GM23338 (cell line): ENCODE measurements around the gene TMEM139. TPM values are rescaled to one million over a fixed set of nuclear protein-coding genes. Genes with fewer than 3 reads are reported as not detected.

Experiments
- ATAC-seq: fragments of 200-7000 bp; cut with Tn5 transposase; 3 replicates; pipeline ENCODE4 v1.9.1; 2020
- DNase-seq: peaks from one replicate; pipeline ENCODE4 v3.0.0-alpha.2; 2015; ENCODE audit warnings: low spot score
- H2AFZ ChIP-seq: fragments of 200-600 bp; sonication (generic); 2 replicates; pipeline ENCODE4 v1.8.0; 2016; ENCODE audit warnings: antibody characterized with exemption, mild to moderate bottlenecking, moderate library complexity
- H3F3A ChIP-seq: fragments of 200-600 bp; sonication (generic); replicated peaks from 2 replicates; pipeline ENCODE4 v1.8.0; 2017; ENCODE audit warnings: antibody characterized with exemption, mixed run types, low read depth
- H3K27ac ChIP-seq: fragments of 200-600 bp; sonication (generic); 2 replicates; pipeline ENCODE4 v1.6.1; 2016; ENCODE audit warnings: low read depth
- H3K27me3 ChIP-seq: fragments of 200-600 bp; sonication (generic); 2 replicates; pipeline ENCODE4 v1.8.0; 2016; ENCODE audit warnings: mild to moderate bottlenecking, mixed run types, moderate library complexity; ENCODE audit not compliant: insufficient read depth
- H3K36me3 ChIP-seq: fragments of 200-600 bp; sonication (generic); 2 replicates; pipeline ENCODE4 v1.8.0; 2016; ENCODE audit warnings: mild to moderate bottlenecking; ENCODE audit not compliant: insufficient read depth
- H3K4me1 ChIP-seq: fragments of 200-600 bp; sonication (generic); 2 replicates; pipeline ENCODE4 v1.8.0; 2016; ENCODE audit warnings: mild to moderate bottlenecking, moderate library complexity; ENCODE audit not compliant: insufficient read depth
- H3K4me2 ChIP-seq: fragments of 200-600 bp; sonication (generic); 2 replicates; pipeline ENCODE4 v1.7.1; 2017; ENCODE audit warnings: mixed run types
- H3K4me3 ChIP-seq: fragments of 200-600 bp; sonication (generic); 2 replicates; pipeline ENCODE4 v1.6.1; 2016; ENCODE audit warnings: mixed run types
- H3K79me2 ChIP-seq: fragments of 200-600 bp; sonication (generic); replicated peaks from 2 replicates; pipeline ENCODE4 v1.8.0; 2017; ENCODE audit warnings: mild to moderate bottlenecking; ENCODE audit not compliant: insufficient read depth
- H3K9me2 ChIP-seq: fragments of 200-600 bp; sonication (generic); 2 replicates; pipeline ENCODE4 v1.8.0; 2017; ENCODE audit not compliant: insufficient read depth
- H4K20me1 ChIP-seq: fragments of 200-600 bp; sonication (generic); replicated peaks from 2 replicates; pipeline ENCODE4 v1.8.0; 2017; ENCODE audit warnings: mild to moderate bottlenecking; ENCODE audit not compliant: insufficient read depth
- H3K27ac Mint-ChIP-seq: 2 replicates; pipeline ENCODE4 v1.8.0; 2020; ENCODE audit warnings: inconsistent platforms, mild to moderate bottlenecking, moderate library complexity, mixed read lengths
- H3K27me3 Mint-ChIP-seq: 3 replicates; pipeline ENCODE4 v1.8.0; 2022; ENCODE audit warnings: low read depth, mild to moderate bottlenecking, moderate library complexity, mixed read lengths, inconsistent platforms; ENCODE audit not compliant: insufficient read depth, poor library complexity
- H3K36me3 Mint-ChIP-seq: 3 replicates; pipeline ENCODE4 v1.8.0; 2021; ENCODE audit warnings: low read depth, mild to moderate bottlenecking, inconsistent platforms, moderate library complexity, mixed read lengths
- H3K4me1 Mint-ChIP-seq: 3 replicates; pipeline ENCODE4 v1.8.0; 2020; ENCODE audit warnings: mild to moderate bottlenecking, inconsistent platforms, mixed read lengths
- H3K4me3 Mint-ChIP-seq: 3 replicates; pipeline ENCODE4 v1.8.0; 2021; ENCODE audit warnings: moderate library complexity, mild to moderate bottlenecking, inconsistent platforms, mixed read lengths
- H3K9me3 Mint-ChIP-seq: 3 replicates; pipeline ENCODE4 v1.8.0; 2020; ENCODE audit warnings: moderate library complexity, mild to moderate bottlenecking, inconsistent platforms, mixed read lengths
- CREB1 ChIP-seq: fragments of 250-450 bp; sonication (Bioruptor Pico); IDR thresholded peaks from 2 replicates; pipeline ENCODE4 v1.5.0; 2020; ENCODE audit warnings: low read depth, mild to moderate bottlenecking, moderate library complexity
- CTCF ChIP-seq, 2 experiments: fragments of 200-600 bp in 1 of 2; sonication (generic) in 1 of 2; conservative IDR thresholded peaks; 2 replicates each; pipeline versions ENCODE4 v1.5.1 to v1.6.1; 2016 to 2017; ENCODE audit warnings: antibody characterized with exemption in 2 of 2, low read depth in 2 of 2, mild to moderate bottlenecking in 2 of 2, moderate library complexity in 1 of 2
- EZH2 ChIP-seq: fragments of 200-600 bp; sonication (generic); IDR thresholded peaks from one replicate; pipeline ENCODE4 v1.8.0; 2017; ENCODE audit warnings: antibody characterized with exemption, mild to moderate bottlenecking, low read depth; ENCODE audit not compliant: unreplicated experiment
- EZH2phosphoT487 ChIP-seq: fragments of 200-600 bp; sonication (generic); IDR thresholded peaks from one replicate; pipeline ENCODE4 v1.8.1; 2018; ENCODE audit warnings: antibody characterized with exemption; ENCODE audit not compliant: unreplicated experiment
- NANOG ChIP-seq: IDR thresholded peaks from 2 replicates; pipeline ENCODE4 v1.6.1; 2016; ENCODE audit warnings: antibody characterized with exemption, borderline replicate concordance
- STAT1 ChIP-seq: IDR thresholded peaks from one replicate; pipeline ENCODE4 v1.6.1; 2016; ENCODE audit warnings: antibody characterized with exemption; ENCODE audit not compliant: unreplicated experiment
- ZNF114 ChIP-seq: fragments of 250-450 bp; sonication (Bioruptor Pico); IDR thresholded peaks from 2 replicates; pipeline ENCODE4 v1.5.0; 2020; ENCODE audit warnings: mild to moderate bottlenecking, moderate library complexity
- ZNF331 ChIP-seq: fragments of 250-450 bp; sonication (Bioruptor Pico); IDR thresholded peaks from 2 replicates; pipeline ENCODE4 v1.5.0; 2020; ENCODE audit warnings: low read depth, mild to moderate bottlenecking, moderate library complexity
- polyA plus RNA-seq: library from polyadenylated mRNA; unstranded; fragments of >200 nt; fragmentation: Nextera tagmentation; extraction: Ambion mirVana; gene quantifications from 2 replicates; pipeline ENCODE4 v1.2.1, GENCODE V29; 2016
- total RNA-seq: library from RNA; depleted of rRNA; stranded (reverse); fragments of >200 nt; shearing (Covaris generic); gene quantifications from 2 replicates; pipeline ENCODE4 v1.2.3, GENCODE V29; 2014
- TF ChIP-seq, protein P1 (sequence below): IDR thresholded peaks from one replicate; pipeline ENCODE4 v1.6.1; 2018; ENCODE audit warnings: antibody characterized with exemption; ENCODE audit not compliant: unreplicated experiment
- TF ChIP-seq, protein P2 (sequence below): fragments of 250-450 bp; sonication (Bioruptor Pico); IDR thresholded peaks from 2 replicates; pipeline ENCODE4 v1.5.0; 2020; ENCODE audit warnings: mild to moderate bottlenecking, moderate library complexity

Gene TMEM139
- total and polyA plus RNA-seq, 2 experiments from 2014 or later, result 3.3 to 3.6 TPM

- Histone ChIP-seq H3K79me2 (no peaks in the 10 kb centered on the region), H3K27me3 (no peaks in the 10 kb centered on the region), H3K9me2 (no peaks in the 10 kb centered on the region), H3K4me1 (no peaks in the 10 kb centered on the region), H4K20me1 (no peaks in the 10 kb centered on the region), H3K4me2 (no peak overlapping the region), H2AFZ (no peak overlapping the region), H3K4me3 (no peak overlapping the region), H3F3A (no peaks in the 10 kb centered on the region), H3K27ac (no peak overlapping the region), H3K36me3 (no peaks in the 10 kb centered on the region; the same call in 1 of the 2 replicates)
- no peaks in the 10 kb centered on the region; the same call in 2 of the 3 replicates for H3K9me3 Mint-ChIP-seq
- peaks cover 7% of the 10 kb centered on the region; the same call in 2 of the 3 replicates for H3K36me3 Mint-ChIP-seq
- DNase-seq, result no peak
- H3K4me1 Mint-ChIP-seq, result no peaks in the 10 kb centered on the region
- H3K27me3 Mint-ChIP-seq, result no peaks in the 10 kb centered on the region
- no peak overlapping the region for H3K4me3 Mint-ChIP-seq
- no peak for ATAC-seq
- no peak for TF ChIP-seq NANOG
- TF ChIP-seq, protein P1, sequence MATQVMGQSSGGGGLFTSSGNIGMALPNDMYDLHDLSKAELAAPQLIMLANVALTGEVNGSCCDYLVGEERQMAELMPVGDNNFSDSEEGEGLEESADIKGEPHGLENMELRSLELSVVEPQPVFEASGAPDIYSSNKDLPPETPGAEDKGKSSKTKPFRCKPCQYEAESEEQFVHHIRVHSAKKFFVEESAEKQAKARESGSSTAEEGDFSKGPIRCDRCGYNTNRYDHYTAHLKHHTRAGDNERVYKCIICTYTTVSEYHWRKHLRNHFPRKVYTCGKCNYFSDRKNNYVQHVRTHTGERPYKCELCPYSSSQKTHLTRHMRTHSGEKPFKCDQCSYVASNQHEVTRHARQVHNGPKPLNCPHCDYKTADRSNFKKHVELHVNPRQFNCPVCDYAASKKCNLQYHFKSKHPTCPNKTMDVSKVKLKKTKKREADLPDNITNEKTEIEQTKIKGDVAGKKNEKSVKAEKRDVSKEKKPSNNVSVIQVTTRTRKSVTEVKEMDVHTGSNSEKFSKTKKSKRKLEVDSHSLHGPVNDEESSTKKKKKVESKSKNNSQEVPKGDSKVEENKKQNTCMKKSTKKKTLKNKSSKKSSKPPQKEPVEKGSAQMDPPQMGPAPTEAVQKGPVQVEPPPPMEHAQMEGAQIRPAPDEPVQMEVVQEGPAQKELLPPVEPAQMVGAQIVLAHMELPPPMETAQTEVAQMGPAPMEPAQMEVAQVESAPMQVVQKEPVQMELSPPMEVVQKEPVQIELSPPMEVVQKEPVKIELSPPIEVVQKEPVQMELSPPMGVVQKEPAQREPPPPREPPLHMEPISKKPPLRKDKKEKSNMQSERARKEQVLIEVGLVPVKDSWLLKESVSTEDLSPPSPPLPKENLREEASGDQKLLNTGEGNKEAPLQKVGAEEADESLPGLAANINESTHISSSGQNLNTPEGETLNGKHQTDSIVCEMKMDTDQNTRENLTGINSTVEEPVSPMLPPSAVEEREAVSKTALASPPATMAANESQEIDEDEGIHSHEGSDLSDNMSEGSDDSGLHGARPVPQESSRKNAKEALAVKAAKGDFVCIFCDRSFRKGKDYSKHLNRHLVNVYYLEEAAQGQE, result no peak
- no peak for TF ChIP-seq ZNF114
- no peak for TF ChIP-seq CREB1
- no peak for TF ChIP-seq EZH2
- no peak overlapping the region for H3K27ac Mint-ChIP-seq
Measured at GRCh38 chr7:143271240-143271639, 13.5 kb upstream of the TMEM139 start.

- no peak overlapping the region for H2AFZ ChIP-seq
- no peaks in the 10 kb centered on the region for H3K9me2 ChIP-seq
- ATAC-seq (no peak), DNase-seq (no peak)
- no peak overlapping the region for H3K27ac Mint-ChIP-seq
- no peak overlapping the region for H3K4me3 Mint-ChIP-seq
- H3K4me1 ChIP-seq, result no peaks in the 10 kb centered on the region
- H3K9me3 Mint-ChIP-seq, result no peaks in the 10 kb centered on the region; the same call in 2 of the 3 replicates
- peaks cover 5% of the 10 kb centered on the region; the same call in 2 of the 3 replicates for H3K36me3 Mint-ChIP-seq
- H3K4me1 Mint-ChIP-seq, result no peaks in the 10 kb centered on the region
- H3K27me3 ChIP-seq, result no peaks in the 10 kb centered on the region
- H3K4me2 ChIP-seq, result no peak overlapping the region
- no peaks in the 10 kb centered on the region for H3K79me2 ChIP-seq
- H3K27me3 Mint-ChIP-seq, result no peaks in the 10 kb centered on the region
- H3K27ac ChIP-seq, result no peak overlapping the region
- H3F3A ChIP-seq, result no peaks in the 10 kb centered on the region
- no peaks in the 10 kb centered on the region; the same call in 1 of the 2 replicates for H3K36me3 ChIP-seq
- no peak overlapping the region for H3K4me3 ChIP-seq
- H4K20me1 ChIP-seq, result no peaks in the 10 kb centered on the region
- TF ChIP-seq STAT1 (no peak), EZH2phosphoT487 (no peak), ZNF331 (CRISPR knock-in tag) (no peak), ZNF114 (no peak), NANOG (no peak), CTCF (conservative IDR thresholded peaks at IDR 0.05; ENCODE audit: low read depth in 2 of 2) (no peak), EZH2 (no peak)
- TF ChIP-seq, protein P2, sequence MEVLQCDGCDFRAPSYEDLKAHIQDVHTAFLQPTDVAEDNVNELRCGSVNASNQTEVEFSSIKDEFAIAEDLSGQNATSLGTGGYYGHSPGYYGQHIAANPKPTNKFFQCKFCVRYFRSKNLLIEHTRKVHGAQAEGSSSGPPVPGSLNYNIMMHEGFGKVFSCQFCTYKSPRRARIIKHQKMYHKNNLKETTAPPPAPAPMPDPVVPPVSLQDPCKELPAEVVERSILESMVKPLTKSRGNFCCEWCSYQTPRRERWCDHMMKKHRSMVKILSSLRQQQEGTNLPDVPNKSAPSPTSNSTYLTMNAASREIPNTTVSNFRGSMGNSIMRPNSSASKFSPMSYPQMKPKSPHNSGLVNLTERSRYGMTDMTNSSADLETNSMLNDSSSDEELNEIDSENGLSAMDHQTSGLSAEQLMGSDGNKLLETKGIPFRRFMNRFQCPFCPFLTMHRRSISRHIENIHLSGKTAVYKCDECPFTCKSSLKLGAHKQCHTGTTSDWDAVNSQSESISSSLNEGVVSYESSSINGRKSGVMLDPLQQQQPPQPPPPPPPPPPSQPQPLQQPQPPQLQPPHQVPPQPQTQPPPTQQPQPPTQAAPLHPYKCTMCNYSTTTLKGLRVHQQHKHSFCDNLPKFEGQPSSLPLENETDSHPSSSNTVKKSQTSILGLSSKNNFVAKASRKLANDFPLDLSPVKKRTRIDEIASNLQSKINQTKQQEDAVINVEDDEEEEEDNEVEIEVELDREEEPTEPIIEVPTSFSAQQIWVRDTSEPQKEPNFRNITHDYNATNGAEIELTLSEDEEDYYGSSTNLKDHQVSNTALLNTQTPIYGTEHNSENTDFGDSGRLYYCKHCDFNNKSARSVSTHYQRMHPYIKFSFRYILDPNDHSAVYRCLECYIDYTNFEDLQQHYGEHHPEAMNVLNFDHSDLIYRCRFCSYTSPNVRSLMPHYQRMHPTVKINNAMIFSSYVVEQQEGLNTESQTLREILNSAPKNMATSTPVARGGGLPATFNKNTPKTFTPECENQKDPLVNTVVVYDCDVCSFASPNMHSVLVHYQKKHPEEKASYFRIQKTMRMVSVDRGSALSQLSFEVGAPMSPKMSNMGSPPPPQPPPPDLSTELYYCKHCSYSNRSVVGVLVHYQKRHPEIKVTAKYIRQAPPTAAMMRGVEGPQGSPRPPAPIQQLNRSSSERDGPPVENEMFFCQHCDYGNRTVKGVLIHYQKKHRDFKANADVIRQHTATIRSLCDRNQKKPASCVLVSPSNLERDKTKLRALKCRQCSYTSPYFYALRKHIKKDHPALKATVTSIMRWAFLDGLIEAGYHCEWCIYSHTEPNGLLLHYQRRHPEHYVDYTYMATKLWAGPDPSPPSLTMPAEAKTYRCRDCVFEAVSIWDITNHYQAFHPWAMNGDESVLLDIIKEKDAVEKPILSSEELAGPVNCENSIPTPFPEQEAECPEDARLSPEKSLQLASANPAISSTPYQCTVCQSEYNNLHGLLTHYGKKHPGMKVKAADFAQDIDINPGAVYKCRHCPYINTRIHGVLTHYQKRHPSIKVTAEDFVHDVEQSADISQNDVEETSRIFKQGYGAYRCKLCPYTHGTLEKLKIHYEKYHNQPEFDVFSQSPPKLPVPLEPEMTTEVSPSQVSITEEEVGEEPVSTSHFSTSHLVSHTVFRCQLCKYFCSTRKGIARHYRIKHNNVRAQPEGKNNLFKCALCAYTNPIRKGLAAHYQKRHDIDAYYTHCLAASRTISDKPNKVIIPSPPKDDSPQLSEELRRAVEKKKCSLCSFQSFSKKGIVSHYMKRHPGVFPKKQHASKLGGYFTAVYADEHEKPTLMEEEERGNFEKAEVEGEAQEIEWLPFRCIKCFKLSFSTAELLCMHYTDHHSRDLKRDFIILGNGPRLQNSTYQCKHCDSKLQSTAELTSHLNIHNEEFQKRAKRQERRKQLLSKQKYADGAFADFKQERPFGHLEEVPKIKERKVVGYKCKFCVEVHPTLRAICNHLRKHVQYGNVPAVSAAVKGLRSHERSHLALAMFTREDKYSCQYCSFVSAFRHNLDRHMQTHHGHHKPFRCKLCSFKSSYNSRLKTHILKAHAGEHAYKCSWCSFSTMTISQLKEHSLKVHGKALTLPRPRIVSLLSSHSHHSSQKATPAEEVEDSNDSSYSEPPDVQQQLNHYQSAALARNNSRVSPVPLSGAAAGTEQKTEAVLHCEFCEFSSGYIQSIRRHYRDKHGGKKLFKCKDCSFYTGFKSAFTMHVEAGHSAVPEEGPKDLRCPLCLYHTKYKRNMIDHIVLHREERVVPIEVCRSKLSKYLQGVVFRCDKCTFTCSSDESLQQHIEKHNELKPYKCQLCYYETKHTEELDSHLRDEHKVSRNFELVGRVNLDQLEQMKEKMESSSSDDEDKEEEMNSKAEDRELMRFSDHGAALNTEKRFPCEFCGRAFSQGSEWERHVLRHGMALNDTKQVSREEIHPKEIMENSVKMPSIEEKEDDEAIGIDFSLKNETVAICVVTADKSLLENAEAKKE, result no peak
Measured at GRCh38 chr7:143272871-143273270, 11.9 kb upstream of the TMEM139 start.
